ENCODE data around the gene C6orf89.

C6orf89 gene

DNA sequence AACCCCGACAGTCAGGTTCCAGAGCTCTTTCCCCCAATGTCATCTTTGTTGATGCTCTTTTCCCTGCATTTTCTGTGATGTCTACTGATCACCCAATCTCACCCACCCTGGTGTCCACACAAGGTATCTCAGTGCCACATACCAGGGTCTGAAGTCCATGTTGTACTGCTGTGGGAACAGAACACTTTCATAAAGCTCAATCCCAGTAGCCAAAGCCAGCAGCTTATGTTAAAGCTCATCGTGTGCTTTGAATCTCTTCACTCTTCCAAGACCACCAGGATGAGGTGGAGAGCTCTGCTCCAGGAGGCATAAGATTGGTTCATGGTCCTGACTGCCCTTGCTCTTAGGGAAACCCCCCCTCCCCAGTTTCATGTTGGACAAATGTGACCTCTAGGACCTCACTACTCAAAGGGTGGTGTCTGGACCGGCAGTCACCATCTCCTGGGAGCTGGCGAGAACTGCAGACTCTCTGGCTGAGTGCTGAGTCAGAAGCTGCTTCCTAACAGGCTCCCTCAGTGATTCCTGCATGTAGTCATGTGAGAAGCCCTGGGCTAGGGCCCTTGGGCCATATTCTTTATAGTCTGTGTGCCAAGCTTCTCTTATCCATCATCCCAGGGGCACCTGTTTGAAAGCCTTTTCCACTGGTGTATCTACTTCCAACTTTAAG, 33.1 kb upstream of the C6orf89 start:
- in situ Hi-C loops (cut with MboI; ENCODE audit: low sequenced_read_pairs): loop anchor here (5.0 kb wide), 1 partner anchor 80 kb away; no protein-coding TSS in a partner anchor

DNA sequence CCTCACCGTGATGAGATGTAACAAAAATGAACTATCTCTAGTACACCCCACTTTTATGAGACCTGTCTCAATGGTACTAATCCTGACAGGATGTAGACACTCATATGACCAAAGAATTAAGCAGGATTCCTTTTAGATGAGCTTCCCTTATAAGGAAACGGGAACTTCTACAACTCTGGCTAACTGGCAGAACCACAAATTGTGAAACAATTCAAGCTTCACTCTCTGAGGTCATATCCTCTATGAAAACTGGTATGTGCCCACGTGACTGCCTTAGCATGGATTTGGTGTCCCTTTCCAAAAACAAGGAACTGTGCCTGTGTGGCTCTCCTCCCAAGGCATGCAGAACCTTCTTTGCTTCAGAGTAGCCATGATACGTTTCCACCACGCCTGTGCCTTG, 32.4 kb upstream of the C6orf89 start:
- in situ Hi-C loops (cut with MboI; ENCODE audit: low sequenced_read_pairs): loop anchor here (5.0 kb wide), 1 partner anchor 81 kb away; no protein-coding TSS in a partner anchor

DNA sequence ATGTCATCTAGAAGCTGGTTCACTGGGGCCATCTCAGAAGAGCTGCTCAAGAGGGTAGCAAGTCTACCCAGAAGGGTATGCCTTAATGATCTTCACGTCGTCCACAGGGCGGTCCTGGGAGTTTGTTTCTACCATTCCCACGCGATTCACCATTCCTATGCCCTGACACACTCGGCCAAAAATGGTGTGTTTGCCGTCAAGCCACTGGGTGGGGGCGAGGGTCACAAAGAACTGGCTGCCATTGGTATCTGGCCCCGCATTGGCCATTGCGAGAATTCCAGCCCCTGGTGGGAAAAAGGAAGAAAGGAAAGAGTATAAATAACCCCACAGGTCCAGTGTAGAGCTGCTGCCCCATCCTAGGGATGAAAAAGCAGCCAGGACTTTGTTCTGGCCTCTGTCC, 30.0 kb upstream of the C6orf89 start:
- in situ Hi-C loops (cut with MboI; ENCODE audit: low sequenced_read_pairs): no loop called here

DNA sequence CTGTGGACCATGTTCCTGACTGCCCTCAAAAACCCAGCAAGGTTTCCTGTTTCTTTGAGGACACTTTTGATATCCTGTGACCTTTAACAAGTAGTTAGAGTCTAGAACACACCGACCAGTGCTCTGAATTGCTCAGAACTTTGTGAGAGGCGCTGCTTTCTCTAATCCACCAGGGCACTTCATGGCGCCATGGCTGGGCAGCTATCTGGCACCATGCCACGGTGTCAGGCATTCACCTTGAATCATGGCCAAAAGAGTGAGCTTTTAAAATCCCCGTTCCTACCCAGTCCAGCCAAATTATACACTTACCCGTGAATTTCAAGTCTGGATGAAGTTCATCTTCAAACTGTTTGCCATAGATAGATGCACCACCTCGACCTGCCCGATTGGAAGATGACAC, 29.5 kb upstream of the C6orf89 start:
- in situ Hi-C loops (cut with MboI; ENCODE audit: low sequenced_read_pairs): no loop called here

DNA sequence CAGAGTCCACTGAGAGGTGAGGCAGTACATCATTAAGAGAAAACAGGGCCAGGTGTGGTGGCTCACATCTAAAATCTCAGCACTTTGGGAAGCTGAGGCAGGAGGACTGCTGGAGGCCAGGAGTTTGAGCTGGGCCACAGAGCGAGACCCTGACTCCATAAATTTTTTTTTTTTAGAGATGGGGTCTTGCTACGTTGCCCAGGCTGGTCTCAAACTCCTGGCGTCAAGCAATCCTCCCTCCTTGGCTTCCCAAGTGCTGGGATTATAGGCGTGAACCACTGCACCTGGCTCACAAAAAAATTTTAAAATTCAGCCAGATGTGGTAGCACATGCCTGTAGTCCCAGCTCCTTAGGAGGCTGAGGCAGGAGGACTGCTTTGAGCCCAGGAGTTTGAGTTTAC, 28.4 kb upstream of the C6orf89 start:
- in situ Hi-C loops (cut with MboI; ENCODE audit: low sequenced_read_pairs): no loop called here

DNA sequence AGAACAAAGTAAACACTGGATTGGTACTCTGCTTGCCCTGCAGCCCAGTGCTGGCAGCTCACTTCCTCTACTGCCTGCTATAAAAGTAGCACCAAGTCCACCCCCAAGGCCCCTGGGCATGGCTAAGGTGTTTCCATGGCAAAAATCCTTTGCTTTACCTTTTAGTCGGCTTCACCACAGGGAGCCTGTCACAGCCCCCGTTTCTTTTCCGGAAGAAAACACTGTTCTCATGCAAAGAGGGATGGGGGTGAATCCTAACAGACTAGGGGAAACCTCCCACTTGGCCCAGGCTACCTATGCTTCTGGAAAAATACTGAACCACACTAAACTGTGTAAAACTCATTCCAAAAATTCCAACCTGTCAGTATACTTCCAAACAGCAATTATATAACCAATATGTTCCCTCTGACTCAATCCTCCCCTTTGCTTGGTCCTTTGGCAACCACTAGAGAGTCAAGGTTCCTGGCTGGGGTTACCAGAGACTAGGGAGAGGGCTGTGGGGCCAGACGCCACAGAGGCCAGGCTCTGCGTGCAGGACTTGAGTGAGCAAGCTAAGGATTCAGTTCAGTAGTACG, 27.3 kb upstream of the C6orf89 start:
- in situ Hi-C loops (cut with MboI; ENCODE audit: low sequenced_read_pairs): no loop called here

DNA sequence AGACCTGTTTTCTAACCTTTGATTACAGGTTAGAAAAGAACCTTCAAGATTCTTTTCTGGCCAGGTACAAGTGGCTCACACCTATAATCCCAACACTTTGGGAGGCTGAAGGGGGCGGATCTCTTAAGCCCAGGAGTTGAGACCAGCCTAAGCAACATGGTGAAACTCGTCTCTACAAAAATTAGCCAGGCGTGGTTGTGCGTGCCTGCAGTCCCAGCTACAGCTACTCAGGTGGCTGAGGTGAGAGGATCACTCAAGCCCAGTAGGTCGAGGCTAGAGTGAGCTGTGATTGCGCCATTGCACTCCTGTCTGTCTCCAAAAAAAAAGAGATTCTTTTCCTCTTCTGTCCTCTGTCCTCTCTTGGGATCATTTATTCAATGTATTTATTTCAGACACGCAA, 25.6 kb upstream of the C6orf89 start:
- in situ Hi-C loops (cut with MboI; ENCODE audit: low sequenced_read_pairs): no loop called here

DNA sequence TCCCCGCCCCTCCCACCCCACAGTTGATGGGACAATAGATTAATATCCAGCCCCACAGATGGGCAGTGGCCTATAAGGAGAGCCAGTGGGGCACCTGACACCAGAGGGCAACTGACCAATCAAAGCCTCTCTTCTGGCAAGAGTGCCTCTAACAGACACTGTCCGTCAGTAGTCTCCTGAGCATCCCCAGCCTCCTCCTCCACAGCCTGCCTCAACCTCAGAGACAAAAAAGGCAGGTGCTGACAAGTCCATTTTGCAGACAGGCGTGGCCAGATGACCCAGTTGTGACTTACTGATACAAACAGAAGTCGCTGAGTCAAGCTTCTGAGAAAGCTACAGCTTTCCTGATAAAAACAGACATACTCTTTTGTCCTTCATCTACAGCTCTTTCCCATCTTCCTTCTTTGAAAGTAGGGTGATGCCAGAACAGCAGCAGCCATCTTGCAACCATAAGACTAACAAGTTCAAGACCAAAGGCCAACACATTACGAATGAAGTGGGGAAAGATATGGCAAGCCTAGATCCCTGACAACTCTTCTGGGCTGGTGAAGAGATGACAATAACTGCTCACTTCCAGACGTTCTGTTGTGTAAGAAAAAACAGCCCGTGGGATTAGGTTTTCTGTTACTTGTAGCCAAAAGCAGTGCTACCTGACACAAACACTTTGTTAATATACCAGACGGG, 23.4 kb upstream of the C6orf89 start:
- in situ Hi-C loops (cut with MboI; ENCODE audit: low sequenced_read_pairs): no loop called here

DNA sequence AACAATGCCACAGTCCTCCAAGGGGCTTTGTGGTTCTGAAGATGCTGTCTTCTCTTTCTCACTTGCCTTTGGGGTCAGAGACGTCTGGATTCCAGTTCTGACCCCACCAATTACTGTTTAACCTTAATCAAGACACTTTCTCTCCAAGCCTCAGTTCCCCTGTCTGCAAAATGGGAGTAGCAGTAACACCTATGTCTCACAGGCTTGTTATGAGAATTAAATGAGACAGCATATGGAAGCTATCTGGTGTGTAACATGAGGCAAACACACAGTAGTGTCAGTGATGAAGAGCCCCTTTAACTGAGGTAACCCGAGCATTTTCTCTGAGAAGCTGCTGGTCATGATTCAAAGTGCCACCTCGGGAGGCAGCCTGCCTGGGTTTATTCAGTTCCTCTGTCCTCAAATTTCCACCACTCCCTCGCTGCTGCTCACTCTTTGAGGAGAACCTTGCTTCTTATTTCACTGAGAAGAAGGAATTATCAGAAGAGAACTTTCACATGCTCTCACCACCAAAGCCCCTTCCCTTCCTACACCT, 22.8 kb upstream of the C6orf89 start:
- in situ Hi-C loops (cut with MboI; ENCODE audit: low sequenced_read_pairs): no loop called here

DNA sequence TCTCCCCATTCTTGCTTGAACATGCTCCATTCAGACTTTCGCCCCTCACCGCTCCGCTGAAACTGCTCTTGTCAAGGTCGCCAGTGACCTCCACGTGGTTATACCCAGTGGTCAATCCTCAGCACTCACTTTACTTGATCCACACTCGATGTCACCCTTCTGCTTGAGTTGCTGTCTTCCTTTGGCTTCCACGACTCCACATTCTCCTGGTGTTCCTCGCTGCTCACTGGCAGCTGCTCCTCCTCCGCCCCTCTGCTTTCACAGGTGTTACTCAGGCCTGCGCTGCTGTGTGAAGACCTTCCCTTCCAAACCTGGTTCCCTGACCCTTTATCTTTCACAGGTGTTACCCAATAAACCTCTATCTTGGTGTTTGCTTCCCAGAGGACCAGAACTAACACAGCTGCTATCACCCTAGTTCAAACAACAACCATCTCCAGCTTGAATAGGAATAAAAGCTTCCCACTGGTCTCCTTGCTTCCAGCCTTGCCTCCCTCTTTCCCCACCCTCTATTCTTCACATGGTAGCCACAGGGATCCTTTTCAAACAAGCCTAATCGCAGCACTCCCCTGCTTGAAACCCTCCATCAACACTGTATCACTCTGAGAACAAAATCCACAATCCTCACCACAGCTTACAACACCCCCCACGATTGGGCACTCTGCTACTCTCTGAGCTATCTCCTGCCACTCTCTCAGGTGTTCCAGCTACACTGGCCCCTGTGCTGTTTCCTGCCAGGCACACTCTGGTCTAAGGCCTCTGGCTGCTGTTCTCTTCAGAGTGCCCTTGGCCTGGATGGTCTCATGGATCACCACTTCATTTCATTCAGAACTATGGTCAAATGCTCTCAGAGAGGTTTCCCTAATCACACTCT, 21.8 kb upstream of the C6orf89 start:
- in situ Hi-C loops (cut with MboI; ENCODE audit: low sequenced_read_pairs): no loop called here

DNA sequence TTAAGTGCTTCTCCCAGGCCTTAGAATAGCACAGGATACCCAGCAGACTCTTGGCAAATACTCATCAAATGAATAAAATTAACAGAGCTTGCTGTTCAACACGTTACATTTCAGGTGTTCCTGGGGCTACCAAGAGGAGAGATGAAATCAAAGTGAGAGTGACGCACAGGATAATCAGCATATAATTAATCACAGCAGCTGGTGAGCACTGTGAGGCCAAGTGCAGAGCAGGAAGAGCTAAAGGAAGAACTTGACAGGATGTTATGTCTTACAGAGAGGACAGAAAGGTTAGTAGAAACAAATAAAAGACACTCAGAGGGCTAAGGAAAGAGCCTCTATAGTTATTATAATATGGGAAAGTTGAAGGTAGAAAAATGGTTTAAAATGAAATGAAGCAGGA, 19.9 kb upstream of the C6orf89 start:
- in situ Hi-C loops (cut with MboI; ENCODE audit: low sequenced_read_pairs): no loop called here

DNA sequence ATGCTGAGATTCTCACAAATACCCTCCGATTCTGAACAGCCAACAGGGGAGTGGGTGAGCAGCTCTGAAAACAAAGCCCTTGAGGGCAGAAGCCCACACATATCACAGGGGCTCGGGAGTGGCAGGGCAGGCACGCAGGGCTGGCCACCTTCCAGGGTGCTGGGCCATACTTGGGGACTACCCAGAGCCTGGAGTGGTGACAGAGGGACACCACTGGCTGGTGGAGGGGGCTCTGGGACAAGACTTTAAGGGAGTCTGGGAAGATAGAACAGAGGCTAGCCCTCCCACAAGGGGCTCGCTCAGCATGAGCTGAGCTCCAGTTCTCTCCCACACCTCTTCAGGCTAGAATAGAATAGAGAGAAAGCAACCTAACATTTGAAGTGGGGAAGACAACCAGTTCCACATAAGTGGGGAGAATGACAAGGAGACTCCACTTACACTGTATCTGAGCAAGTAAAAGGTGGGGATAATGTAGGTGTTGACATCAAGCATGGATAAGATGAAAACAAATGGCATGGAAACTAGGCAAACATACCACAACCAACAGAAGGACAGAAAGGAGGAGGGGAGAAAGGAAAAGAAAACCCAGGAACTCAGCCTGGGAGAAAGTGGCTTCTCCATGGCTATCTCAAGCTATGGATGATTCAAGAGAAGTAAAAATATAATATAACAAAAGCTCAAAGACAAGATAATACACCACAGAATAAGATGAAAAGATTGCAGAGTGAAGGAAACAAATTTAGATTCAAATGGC, 18.1 kb upstream of the C6orf89 start:
- in situ Hi-C loops (cut with MboI; ENCODE audit: low sequenced_read_pairs): no loop called here

DNA sequence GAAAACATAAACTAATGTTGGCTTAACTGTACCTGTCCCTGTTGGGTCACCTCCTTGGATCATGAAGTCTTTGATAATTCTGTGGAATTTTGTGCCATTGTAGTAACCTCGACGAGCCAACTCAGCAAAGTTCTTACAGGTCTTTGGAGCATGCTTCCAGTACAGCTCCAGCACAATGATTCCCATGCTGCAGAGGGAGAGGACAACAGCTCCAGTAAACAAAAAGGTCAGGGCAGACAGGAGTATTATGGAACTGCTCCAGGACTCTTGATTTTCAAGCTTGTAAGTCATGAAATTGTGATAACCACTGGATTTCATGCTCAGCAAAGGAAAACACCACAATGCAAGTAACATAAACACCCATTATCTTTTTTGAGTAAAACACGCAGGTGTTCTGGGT, 14.1 kb upstream of the C6orf89 start:
- in situ Hi-C loops (cut with MboI; ENCODE audit: low sequenced_read_pairs): no loop called here

DNA sequence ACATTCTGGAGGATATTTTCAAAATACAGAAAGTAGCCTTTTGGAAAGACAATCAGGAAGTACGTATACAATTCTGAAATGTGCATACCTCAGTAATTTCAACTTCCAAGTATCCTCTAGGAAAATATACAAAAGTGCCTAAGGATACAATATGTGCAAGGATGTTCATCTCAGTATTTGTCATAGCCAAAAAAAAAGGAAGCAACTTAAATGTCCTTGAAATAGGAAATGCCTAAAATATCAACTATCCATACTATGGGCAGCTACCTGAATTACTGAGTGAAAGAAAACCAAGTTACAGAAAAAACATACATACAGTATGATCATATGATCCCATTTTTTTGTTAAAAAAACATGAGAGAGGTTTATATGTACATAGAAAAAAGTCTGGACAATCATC, 12.6 kb upstream of the C6orf89 start:
- in situ Hi-C loops (cut with MboI; ENCODE audit: low sequenced_read_pairs): no loop called here

DNA sequence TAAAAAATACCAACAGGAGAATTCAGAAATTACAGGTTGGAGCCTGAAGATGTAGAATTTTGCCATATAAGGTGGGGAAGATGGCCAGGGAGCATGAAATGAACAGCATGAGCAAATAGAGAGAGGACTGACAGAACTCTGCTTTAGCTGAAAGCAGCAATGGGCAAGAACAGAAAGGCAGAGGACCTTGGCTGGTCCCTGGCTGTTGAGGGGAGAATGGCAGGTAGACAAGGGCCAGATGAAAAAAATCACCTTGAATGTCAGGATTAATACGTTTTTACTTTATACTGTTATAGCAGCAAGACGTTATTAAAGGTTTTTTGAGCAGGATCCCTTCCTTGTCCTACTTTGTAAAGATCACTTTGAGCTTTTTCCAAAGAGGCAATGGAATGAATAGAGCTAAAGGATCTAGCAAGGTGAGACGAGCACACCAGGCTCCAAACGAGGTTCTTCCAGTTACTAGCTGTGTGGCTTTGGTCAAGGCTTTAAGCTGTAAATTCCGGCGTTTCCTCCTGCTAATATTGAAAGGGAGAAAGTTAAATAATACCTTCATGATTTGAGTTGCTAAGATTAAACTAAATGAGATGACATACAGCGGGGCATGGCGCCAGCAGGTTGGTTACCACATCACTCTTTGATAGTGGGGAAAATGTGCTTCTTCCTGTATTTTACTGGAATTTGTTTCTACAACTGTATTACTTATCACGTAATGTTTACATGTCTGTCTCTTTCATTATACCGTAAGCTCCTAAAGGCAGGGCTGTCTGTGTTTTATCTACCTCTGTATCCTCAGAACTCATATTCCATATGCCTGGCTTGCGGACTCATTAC, 11.9 kb upstream of the C6orf89 start:
- in situ Hi-C loops (cut with MboI; ENCODE audit: low sequenced_read_pairs): no loop called here

DNA sequence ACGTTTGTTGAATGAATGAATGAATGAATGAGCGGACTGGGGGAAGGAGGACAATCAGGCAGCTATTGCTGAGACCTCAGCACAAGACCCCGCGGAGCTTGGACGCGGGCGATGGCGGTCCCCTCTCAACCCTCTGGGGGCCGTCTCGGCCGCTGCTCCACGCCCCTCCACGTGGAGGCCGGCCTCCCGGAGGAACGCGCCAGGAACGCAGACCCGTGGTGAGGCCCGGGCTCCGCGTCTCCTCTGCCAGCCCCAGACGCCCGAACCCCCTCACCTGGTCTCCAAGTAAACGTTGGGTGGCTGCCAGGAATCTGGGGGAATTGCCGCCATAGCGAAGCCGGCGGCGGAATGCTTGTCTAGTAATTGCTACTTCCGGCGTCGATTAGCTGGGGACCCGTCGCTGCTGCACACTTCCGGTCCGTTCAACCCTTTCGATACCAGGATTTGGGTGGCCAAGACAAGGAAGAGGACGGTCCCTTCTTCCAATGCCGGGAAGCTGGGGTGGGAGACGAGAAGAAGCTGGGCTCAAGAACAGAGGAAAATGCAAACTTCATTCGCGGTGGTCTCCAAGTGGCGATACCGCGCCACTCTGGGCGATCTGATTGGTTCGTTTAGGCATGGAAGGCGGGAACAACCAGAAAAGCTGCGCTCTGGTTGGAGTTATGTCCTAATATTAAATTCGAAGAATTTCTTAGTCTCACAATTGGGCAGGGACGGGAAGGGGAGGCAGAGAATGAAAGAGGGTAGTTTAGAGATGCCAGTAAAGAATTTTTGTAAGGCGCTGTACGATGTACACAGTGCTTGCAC, 11.1 kb upstream of the C6orf89 start, which contains the start of gene PPIL1:
Gene PPIL1, minus strand, starts transcription at position 361 of the 807 bp plus-strand sequence. Its CDS starts 31 bp downstream, at position 330.
- in situ Hi-C loops (cut with MboI; ENCODE audit: low sequenced_read_pairs): no loop called here

DNA sequence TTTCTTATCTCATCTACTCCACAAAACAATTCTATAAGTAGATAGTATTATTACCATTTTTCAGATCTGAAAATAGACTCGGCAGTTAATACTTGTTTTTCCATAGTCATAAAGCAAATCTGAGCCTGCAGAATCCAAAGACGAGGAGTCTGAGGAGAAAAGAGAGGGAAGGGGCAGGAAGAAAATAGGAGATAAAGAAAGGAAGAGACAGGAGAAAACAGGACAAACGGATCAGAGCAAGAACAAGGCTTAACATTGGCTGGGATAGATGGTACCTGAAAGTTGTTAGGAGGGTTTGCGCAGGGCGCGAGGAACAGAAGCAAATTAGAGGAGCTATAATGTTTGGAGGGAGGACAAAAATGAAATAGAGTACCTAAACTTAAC, 10.5 kb upstream of the C6orf89 start:
- in situ Hi-C loops (cut with MboI; ENCODE audit: low sequenced_read_pairs): no loop called here

DNA sequence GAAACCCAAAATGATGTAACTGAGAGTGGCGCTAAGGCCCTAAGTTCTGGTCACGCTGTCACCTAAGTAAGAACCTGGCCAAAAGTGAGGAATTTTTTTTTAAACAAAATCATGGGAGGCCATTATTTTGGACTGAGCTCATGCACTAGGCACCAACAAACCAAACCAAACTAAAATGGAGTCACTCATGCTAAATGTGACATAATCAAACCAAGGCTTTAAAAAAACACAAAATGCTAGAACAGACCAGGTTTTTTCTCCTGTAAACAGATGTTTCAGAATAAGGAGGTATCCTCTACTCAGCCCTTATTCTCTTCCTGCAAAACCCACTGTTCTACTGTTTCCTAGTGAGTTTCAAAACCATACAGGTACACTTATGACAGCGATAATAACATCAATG, 1.1 kb upstream of the C6orf89 start:
- in situ Hi-C loops (cut with MboI; ENCODE audit: low sequenced_read_pairs): no loop called here
